ENCODE measurements around the gene PIK3CA. TPM values are rescaled to one million over a fixed set of nuclear protein-coding genes. Genes with fewer than 3 reads are reported as not detected.

Gene PIK3CA
- total and polyA plus RNA-seq, 2 experiments from 2014 or later, result 5.1 to 13.4 TPM

DNA sequence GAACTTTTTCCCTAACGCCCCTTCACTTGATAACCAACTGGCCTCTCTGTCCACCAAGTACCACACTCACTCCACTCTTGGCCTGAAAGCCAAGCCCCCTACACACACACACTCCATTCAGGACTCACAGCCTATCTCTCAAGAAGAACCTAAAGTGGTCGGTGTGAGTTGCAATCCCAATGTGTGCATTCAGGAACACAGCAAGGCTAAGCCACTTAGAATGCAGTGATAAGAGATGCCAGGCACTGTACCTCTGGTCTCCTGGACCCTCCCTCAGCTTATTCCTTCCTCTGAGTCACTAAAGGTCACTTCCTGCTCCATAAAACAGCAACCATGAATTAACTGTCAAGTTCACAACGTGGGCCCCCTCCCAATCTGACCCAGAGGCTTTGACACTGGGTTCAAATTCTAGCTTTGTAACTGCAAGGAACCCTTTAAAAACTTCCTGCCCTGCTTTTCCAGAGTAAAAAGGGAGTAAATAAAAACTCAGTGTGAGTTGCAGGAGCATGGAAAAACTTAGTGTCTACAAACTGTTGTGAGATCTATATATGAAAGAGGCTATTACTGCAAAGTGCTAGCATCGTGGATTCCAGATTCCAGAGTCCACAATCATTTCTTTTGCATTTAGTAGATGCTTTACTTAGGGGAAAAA is 120.4 kb downstream of the PIK3CA start:
- Histone ChIP-seq H3K4me2 (no peak overlapping the region), H3F3A (replicated peaks; ENCODE audit: low read depth) (no peaks in the 10 kb centered on the region), H3K4me3 (no peak overlapping the region), H3K4me1 (ENCODE audit: insufficient read depth) (no peaks in the 10 kb centered on the region), H4K20me1 (replicated peaks; ENCODE audit: insufficient read depth) (no peaks in the 10 kb centered on the region), H3K27ac (ENCODE audit: low read depth) (no peak overlapping the region), H3K27me3 (ENCODE audit: insufficient read depth) (no peaks in the 10 kb centered on the region), H3K36me3 (ENCODE audit: insufficient read depth) (no peaks in the 10 kb centered on the region), H2AFZ (peak overlapping the region; percentile 69), H3K9me2 (ENCODE audit: insufficient read depth) (no peaks in the 10 kb centered on the region), H3K79me2 (replicated peaks; ENCODE audit: insufficient read depth) (no peaks in the 10 kb centered on the region)
- Mint-ChIP-seq H3K27me3 (ENCODE audit: insufficient read depth, low read depth, poor library complexity) (no peaks in the 10 kb centered on the region), H3K36me3 (ENCODE audit: low read depth) (no peaks in the 10 kb centered on the region), H3K27ac (no peak overlapping the region), H3K4me3 (no peak overlapping the region), H3K4me1 (no peaks in the 10 kb centered on the region; the same call in 2 of the 3 replicates), H3K9me3 (no peaks in the 10 kb centered on the region)
- no peak for ATAC-seq
- no peak for DNase-seq (ENCODE audit: low spot score)
- TF ChIP-seq POLR2AphosphoS5 (IDR thresholded peaks at IDR 0.05; ENCODE audit: low read depth) (no peak), ZNF462 (CRISPR knock-in tag; IDR thresholded peaks at IDR 0.05) (no peak), CREB1 (CRISPR knock-in tag; IDR thresholded peaks at IDR 0.05; ENCODE audit: low read depth) (no peak), EZH2 (IDR thresholded peaks at IDR 0.05; ENCODE audit: low read depth, unreplicated experiment) (no peak), ZNF114 (CRISPR knock-in tag; IDR thresholded peaks at IDR 0.05) (no peak)
- TF ChIP-seq, protein P1, sequence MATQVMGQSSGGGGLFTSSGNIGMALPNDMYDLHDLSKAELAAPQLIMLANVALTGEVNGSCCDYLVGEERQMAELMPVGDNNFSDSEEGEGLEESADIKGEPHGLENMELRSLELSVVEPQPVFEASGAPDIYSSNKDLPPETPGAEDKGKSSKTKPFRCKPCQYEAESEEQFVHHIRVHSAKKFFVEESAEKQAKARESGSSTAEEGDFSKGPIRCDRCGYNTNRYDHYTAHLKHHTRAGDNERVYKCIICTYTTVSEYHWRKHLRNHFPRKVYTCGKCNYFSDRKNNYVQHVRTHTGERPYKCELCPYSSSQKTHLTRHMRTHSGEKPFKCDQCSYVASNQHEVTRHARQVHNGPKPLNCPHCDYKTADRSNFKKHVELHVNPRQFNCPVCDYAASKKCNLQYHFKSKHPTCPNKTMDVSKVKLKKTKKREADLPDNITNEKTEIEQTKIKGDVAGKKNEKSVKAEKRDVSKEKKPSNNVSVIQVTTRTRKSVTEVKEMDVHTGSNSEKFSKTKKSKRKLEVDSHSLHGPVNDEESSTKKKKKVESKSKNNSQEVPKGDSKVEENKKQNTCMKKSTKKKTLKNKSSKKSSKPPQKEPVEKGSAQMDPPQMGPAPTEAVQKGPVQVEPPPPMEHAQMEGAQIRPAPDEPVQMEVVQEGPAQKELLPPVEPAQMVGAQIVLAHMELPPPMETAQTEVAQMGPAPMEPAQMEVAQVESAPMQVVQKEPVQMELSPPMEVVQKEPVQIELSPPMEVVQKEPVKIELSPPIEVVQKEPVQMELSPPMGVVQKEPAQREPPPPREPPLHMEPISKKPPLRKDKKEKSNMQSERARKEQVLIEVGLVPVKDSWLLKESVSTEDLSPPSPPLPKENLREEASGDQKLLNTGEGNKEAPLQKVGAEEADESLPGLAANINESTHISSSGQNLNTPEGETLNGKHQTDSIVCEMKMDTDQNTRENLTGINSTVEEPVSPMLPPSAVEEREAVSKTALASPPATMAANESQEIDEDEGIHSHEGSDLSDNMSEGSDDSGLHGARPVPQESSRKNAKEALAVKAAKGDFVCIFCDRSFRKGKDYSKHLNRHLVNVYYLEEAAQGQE (IDR thresholded peaks at IDR 0.05; ENCODE audit: unreplicated experiment), result no peak
- TF ChIP-seq, protein P2, sequence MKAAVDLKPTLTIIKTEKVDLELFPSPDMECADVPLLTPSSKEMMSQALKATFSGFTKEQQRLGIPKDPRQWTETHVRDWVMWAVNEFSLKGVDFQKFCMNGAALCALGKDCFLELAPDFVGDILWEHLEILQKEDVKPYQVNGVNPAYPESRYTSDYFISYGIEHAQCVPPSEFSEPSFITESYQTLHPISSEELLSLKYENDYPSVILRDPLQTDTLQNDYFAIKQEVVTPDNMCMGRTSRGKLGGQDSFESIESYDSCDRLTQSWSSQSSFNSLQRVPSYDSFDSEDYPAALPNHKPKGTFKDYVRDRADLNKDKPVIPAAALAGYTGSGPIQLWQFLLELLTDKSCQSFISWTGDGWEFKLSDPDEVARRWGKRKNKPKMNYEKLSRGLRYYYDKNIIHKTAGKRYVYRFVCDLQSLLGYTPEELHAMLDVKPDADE (IDR thresholded peaks at IDR 0.05), result no peak
